ENCODE data around the gene DAAM2. TPM values are rescaled to one million over a fixed set of nuclear protein-coding genes. Genes with fewer than 3 reads are reported as not detected.

DAAM2 gene
- polyA plus RNA-seq, 1 of the 3 experiments (the other 2 are of a cell fraction): 0.20 TPM

DNA sequence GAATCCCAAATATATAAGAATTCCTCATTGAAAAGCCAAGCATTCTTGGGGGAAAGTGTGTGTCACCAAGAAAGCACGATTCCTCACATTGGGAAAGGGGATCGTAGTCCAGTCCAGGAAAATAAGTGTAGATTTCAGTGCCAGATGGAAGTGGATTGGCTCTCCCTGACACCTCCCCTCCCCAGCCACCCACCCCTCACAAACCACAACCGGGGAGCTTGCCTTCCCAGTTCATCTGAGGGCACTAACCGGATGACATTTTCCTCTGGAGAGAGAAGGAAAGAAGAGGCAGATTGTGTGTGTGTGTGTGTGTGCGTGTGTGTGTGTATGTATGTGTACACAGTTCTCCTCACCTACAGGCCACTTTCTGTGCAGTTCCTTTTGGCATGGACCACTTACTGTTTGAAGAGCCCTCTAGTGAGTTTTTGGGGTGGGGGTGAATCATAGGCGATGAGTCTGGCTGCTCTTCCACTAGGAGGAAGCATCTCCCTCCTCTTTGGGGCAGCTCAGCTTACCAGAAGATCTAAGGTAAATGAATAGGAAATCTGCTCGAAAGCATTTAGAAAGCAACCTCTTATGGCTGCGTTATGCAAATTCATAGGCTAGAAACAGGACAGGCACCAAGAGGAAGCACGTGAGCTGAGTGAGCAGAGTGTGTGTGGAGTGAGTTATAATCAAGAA, 20.8 kb downstream of the DAAM2 start:
- POLR2A ChIA-PET: interaction anchor here (0.8 kb wide), 1 partner anchor 95 kb away, joined by 3 read pairs; no protein-coding TSS in a partner anchor
- H4K20me1 ChIP-seq (ENCODE audit: insufficient read depth): no peaks in the 10 kb centered on the region
- H3K9me2 ChIP-seq: no peaks in the 10 kb centered on the region
- H3K27me3 ChIP-seq (ENCODE audit: insufficient read depth): no peaks in the 10 kb centered on the region
- no peak overlapping the region for H3K27ac ChIP-seq (ENCODE audit: low read depth in 2 of 2, low read length in 1 of 2)
- H3K36me3 ChIP-seq (replicated peaks in 1 of 2; ENCODE audit: control insufficient read depth in 1 of 2, insufficient read depth in 2 of 2, low read length in 1 of 2): no peaks in the 10 kb centered on the region
- no peaks in the 10 kb centered on the region; a peak in 1 of 4 replicates for H3K4me1 ChIP-seq (ENCODE audit: control insufficient read depth in 1 of 2, insufficient read depth in 2 of 2, low read depth in 1 of 2, low read length in 1 of 2)
- H3K9ac ChIP-seq: no peak overlapping the region
- H3K4me3 ChIP-seq (ENCODE audit: low read depth in 2 of 2, low read length in 1 of 2): no peak overlapping the region
- H3K4me2 ChIP-seq: no peak overlapping the region
- no peaks in the 10 kb centered on the region for H3K9me3 ChIP-seq
- no peak for DNase-seq
- H2AFZ ChIP-seq (ENCODE audit: low read depth): no peak overlapping the region
- TF ChIP-seq RAD21 (IDR thresholded peaks at IDR 0.05; ENCODE audit: low read length) (0 out of 2 replicates have a peak, but pooled peaks have one; percentile 12), NRF1 (IDR thresholded peaks at IDR 0.05; ENCODE audit: low read depth, low read length) (no peak)
- 46% methylated on average over 9 of the region's 9 CpGs for WGBS (ENCODE audit: low lambda C conversion rate)
- H3K79me2 ChIP-seq (ENCODE audit: insufficient read depth): no peaks in the 10 kb centered on the region
- CTCF ChIA-PET: interaction anchor here (1.1 kb wide), 2 partner anchors 19 to 451 kb away, joined by 3 read pairs; no protein-coding TSS in a partner anchor
- H3F3A ChIP-seq (replicated peaks; ENCODE audit: insufficient read depth): no peaks in the 10 kb centered on the region

DNA sequence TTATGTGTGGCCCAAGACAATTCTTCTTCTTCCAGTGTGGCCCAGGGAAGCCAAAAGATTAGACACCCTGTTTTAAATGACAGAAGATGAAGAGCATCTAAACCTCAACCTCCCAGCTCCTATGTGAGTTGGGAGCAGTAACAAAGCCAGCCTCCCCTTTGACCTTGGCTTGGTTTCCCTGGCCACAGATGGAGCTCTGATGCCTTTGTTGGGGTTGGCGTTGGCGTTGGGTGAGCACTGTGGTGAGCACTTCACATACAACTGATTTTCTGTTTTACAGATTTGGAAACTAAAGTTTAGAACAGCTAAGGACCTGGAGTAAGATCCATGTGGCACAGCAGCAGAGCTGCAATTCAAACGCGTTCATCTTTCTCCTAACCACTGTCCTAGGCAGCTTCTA, 22.1 kb downstream of the DAAM2 start:
- Histone ChIP-seq H3F3A (replicated peaks; ENCODE audit: insufficient read depth) (no peaks in the 10 kb centered on the region), H2AFZ (ENCODE audit: low read depth) (no peak overlapping the region), H4K20me1 (ENCODE audit: insufficient read depth) (no peaks in the 10 kb centered on the region), H3K79me2 (ENCODE audit: insufficient read depth) (no peaks in the 10 kb centered on the region), H3K9me3 (no peaks in the 10 kb centered on the region), H3K27me3 (ENCODE audit: insufficient read depth) (no peaks in the 10 kb centered on the region), H3K9me2 (no peaks in the 10 kb centered on the region), H3K9ac (no peak overlapping the region), H3K36me3 (replicated peaks in 1 of 2; ENCODE audit: control insufficient read depth in 1 of 2, insufficient read depth in 2 of 2, low read length in 1 of 2) (no peaks in the 10 kb centered on the region), H3K4me1 (ENCODE audit: control insufficient read depth in 1 of 2, insufficient read depth in 2 of 2, low read depth in 1 of 2, low read length in 1 of 2) (no peaks in the 10 kb centered on the region; a peak in 1 of 4 replicates), H3K27ac (ENCODE audit: low read depth in 2 of 2, low read length in 1 of 2) (no peak overlapping the region), H3K4me3 (ENCODE audit: low read depth in 2 of 2, low read length in 1 of 2) (no peak overlapping the region), H3K4me2 (no peak overlapping the region)
- POLR2A ChIA-PET: no interaction called here
- TF ChIP-seq TEAD4 (IDR thresholded peaks at IDR 0.05; ENCODE audit: borderline replicate concordance, insufficient read depth): no peak
- TF ChIP-seq, protein P1, sequence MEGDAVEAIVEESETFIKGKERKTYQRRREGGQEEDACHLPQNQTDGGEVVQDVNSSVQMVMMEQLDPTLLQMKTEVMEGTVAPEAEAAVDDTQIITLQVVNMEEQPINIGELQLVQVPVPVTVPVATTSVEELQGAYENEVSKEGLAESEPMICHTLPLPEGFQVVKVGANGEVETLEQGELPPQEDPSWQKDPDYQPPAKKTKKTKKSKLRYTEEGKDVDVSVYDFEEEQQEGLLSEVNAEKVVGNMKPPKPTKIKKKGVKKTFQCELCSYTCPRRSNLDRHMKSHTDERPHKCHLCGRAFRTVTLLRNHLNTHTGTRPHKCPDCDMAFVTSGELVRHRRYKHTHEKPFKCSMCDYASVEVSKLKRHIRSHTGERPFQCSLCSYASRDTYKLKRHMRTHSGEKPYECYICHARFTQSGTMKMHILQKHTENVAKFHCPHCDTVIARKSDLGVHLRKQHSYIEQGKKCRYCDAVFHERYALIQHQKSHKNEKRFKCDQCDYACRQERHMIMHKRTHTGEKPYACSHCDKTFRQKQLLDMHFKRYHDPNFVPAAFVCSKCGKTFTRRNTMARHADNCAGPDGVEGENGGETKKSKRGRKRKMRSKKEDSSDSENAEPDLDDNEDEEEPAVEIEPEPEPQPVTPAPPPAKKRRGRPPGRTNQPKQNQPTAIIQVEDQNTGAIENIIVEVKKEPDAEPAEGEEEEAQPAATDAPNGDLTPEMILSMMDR (IDR thresholded peaks at IDR 0.05): no peak
- TF ChIP-seq GABPA (IDR thresholded peaks at IDR 0.05; ENCODE audit: low read depth): no peak
- no peak for TF ChIP-seq RXRA (IDR thresholded peaks at IDR 0.05; ENCODE audit: borderline replicate concordance, low read depth)
- no peak for TF ChIP-seq RAD21 (IDR thresholded peaks at IDR 0.05; ENCODE audit: low read length)
- TF ChIP-seq MXI1 (IDR thresholded peaks at IDR 0.05; ENCODE audit: low read depth, low read length): no peak
- TF ChIP-seq ELF1 (IDR thresholded peaks at IDR 0.05): no peak
- TF ChIP-seq, protein P2, sequence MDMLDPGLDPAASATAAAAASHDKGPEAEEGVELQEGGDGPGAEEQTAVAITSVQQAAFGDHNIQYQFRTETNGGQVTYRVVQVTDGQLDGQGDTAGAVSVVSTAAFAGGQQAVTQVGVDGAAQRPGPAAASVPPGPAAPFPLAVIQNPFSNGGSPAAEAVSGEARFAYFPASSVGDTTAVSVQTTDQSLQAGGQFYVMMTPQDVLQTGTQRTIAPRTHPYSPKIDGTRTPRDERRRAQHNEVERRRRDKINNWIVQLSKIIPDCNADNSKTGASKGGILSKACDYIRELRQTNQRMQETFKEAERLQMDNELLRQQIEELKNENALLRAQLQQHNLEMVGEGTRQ (IDR thresholded peaks at IDR 0.05; ENCODE audit: borderline replicate concordance, low read depth, low read length): no peak
- TF ChIP-seq, protein P3, sequence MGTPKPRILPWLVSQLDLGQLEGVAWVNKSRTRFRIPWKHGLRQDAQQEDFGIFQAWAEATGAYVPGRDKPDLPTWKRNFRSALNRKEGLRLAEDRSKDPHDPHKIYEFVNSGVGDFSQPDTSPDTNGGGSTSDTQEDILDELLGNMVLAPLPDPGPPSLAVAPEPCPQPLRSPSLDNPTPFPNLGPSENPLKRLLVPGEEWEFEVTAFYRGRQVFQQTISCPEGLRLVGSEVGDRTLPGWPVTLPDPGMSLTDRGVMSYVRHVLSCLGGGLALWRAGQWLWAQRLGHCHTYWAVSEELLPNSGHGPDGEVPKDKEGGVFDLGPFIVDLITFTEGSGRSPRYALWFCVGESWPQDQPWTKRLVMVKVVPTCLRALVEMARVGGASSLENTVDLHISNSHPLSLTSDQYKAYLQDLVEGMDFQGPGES (IDR thresholded peaks at IDR 0.05; ENCODE audit: low read depth, low read length): no peak
- TF ChIP-seq FOSL2 (IDR thresholded peaks at IDR 0.05; ENCODE audit: borderline replicate concordance, low read depth): no peak
- TF ChIP-seq SMC3 (IDR thresholded peaks at IDR 0.05; ENCODE audit: low read depth, low read length): no peak
- TF ChIP-seq EP300 (IDR thresholded peaks at IDR 0.05; ENCODE audit: borderline replicate concordance in 1 of 2, low read depth in 1 of 2, low read length in 1 of 2): no peak
- no peak for TF ChIP-seq TAF1 (IDR thresholded peaks at IDR 0.05; ENCODE audit: borderline replicate concordance, low read depth, low read length)
- TF ChIP-seq FOXJ3 (CRISPR knock-in tag; IDR thresholded peaks at IDR 0.05): no peak
- no peak for TF ChIP-seq RFX5 (IDR thresholded peaks at IDR 0.05; ENCODE audit: low read length)
- TF ChIP-seq, protein P4, sequence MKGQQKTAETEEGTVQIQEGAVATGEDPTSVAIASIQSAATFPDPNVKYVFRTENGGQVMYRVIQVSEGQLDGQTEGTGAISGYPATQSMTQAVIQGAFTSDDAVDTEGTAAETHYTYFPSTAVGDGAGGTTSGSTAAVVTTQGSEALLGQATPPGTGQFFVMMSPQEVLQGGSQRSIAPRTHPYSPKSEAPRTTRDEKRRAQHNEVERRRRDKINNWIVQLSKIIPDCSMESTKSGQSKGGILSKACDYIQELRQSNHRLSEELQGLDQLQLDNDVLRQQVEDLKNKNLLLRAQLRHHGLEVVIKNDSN (IDR thresholded peaks at IDR 0.05; ENCODE audit: borderline replicate concordance, low read depth): no peak
- no peak for TF ChIP-seq TCF12 (IDR thresholded peaks at IDR 0.05)
- TF ChIP-seq YY1 (IDR thresholded peaks at IDR 0.05; ENCODE audit: low read depth): no peak
- 81% methylated on average over 4 of the region's 4 CpGs for WGBS (ENCODE audit: low lambda C conversion rate)
- CTCF ChIA-PET: interaction anchor here (0.6 to 1.7 kb wide), 4 partner anchors 20 to 453 kb away, joined by 3 to 4 read pairs (median 3); no protein-coding TSS in a partner anchor
- no peak for DNase-seq
